HG02678 (cell line): ENCODE results near the gene KRTAP5-6.

Experiments used
- ATAC-seq: cut with Tn5 transposase; IDR thresholded peaks from one replicate; pipeline ENCODE4 v1.9.1; 2021; ENCODE audit warnings: mild to moderate bottlenecking, moderate library complexity; ENCODE audit not compliant: unreplicated experiment

Gene KRTAP5-6

GRCh38 chr11:1746511-1746931, 49.5 kb downstream of the KRTAP5-6 start:
- no peak for ATAC-seq

GRCh38 chr11:1746956-1747752, 50.2 kb downstream of the KRTAP5-6 start:
- no peak for ATAC-seq
